Measurements from ENCODE around the gene UTF1.

DNA sequence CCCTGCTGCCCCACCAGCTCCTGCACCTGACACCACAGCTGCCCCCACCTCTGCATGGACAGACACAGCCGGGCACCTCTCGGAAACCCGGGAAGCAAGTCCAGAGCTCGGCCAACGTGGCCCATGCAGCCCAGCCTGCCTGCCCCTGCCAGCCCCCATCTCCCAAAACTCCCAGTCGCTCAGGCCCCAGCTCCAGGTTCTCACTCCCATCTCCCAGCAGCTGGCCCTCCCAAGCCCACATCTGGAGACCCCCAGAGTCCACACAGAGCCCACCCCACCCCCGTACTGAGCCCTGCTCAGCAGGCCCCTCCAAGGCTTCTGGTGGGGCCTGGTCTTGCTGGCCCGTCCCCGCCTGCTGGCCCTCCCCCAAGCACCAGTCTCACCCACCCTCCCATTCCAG is 32.2 kb upstream of the UTF1 start:
- TF ChIP-seq, protein P1, sequence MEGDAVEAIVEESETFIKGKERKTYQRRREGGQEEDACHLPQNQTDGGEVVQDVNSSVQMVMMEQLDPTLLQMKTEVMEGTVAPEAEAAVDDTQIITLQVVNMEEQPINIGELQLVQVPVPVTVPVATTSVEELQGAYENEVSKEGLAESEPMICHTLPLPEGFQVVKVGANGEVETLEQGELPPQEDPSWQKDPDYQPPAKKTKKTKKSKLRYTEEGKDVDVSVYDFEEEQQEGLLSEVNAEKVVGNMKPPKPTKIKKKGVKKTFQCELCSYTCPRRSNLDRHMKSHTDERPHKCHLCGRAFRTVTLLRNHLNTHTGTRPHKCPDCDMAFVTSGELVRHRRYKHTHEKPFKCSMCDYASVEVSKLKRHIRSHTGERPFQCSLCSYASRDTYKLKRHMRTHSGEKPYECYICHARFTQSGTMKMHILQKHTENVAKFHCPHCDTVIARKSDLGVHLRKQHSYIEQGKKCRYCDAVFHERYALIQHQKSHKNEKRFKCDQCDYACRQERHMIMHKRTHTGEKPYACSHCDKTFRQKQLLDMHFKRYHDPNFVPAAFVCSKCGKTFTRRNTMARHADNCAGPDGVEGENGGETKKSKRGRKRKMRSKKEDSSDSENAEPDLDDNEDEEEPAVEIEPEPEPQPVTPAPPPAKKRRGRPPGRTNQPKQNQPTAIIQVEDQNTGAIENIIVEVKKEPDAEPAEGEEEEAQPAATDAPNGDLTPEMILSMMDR (IDR thresholded peaks at IDR 0.05) = no peak
- TF ChIP-seq POLR2A (IDR thresholded peaks at IDR 0.05) = no peak
